Left forelimb (tissue), 1 donor: Measurements from ENCODE around the gene DHRS7.
A peak's percentile ranks its signal among the peaks of the same experiment; 100 is the strongest.

Experiments
- DNase-seq: peaks from one replicate; pipeline ENCODE4 v3.0.0-alpha.2; 2018; ENCODE audit warnings: low spot score

DHRS7 gene

GRCh38 chr14:60164712-60165546 is at the start of gene DHRS7:
TSS of gene DHRS7 (minus strand) at chr14:60165398. CDS start at chr14:60165309, 89 bp downstream.
- DNase-seq, result peak; percentile 87

DNA sequence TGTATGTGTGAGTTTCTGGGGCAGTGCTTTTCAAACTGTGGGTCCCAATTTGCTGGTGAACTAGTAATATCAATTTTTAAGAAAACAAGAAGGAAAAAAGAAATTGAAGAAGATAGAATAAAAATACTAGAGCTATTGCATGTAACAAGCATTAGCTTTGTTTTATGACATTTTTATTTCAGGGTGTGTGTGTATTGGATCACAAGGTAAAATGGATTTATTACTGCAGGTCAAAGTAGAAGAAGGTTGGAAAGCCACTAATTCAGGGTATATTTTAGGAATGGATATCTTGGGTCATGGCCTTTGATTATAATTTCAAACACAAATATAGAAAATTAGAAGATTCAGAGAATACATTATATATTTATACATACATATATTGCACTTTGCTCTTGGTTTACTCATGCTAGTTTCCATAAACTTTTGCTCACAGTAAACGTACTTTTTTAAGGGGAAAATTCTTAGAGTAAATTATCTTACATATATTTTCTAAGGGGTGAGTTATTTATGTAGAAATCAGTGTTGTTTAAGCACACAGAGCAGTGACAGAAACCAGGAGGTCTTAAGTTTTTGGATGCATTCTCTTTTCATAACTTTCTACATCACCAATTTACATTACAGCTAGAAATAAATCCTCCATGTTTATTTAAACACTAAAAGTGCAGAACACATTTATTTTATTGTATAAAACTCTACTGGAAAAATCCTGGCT is 49.4 kb upstream of the DHRS7 start:
- no peak for DNase-seq

GRCh38 chr14:60214003-60214402 is 48.8 kb upstream of the DHRS7 start:
- DNase-seq, result no peak

DNA sequence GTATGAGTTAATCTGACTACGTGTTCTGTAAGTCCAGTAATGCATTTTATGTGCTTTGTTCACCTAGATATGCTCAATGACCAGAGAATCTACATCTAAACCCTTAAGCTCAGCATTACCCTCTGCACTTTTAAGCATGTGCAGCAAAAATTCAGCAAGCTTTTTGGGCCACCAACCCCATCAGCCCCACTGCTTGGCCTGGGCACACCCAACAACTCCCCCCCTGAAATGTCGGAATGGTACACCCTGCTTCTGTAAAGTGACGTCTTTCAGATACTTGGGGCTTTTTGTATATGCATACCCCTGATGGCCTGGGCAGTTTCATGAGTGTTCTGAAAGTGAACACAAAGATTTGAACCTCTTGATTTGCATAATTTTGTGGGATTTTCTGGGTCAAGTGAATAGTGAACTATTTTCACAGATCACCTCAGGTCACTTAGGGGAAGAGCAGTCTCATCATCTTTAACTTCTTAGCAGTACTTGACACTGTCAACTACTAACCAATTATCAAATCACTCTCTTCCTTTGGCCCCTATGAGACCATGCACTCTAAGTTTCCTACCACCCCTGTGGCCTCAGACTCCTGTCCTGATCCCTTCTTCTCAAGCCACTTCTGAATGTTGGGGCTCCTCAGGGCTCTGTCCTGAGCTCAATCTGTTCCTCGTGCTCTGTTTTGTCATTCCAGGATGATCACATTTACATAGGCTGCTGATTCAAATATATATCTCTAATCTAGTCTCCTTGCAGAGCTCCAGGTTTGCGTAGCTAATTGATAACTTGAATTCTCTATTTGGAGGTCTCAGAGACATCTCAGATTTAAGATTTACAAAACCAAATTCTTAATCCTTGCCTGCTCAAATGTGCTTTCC is 47.5 kb upstream of the DHRS7 start:
- DNase-seq, result no peak

DNA sequence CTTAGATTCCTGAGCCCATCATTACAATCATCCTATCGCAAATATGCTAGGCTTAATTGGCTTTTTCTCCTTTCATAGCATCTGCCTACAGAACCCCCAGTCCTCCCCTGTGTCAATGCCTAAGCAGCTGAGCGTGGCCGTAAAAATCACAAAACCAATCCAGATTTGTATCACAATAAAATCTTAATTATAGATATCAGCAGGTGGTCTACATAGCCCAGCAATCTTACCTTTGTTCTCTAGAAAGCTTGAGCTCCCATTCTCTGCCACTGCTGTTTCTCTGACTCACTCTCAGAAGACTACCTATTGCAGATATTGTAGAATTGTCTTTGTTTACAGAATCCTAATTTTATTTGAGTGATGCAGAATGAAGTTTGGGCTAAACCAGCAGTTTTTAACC is 46.0 kb upstream of the DHRS7 start:
- DNase-seq, result no peak

- no peak for DNase-seq
Observed at GRCh38 chr14:60210703-60211102, 45.5 kb upstream of the DHRS7 start.

DNA sequence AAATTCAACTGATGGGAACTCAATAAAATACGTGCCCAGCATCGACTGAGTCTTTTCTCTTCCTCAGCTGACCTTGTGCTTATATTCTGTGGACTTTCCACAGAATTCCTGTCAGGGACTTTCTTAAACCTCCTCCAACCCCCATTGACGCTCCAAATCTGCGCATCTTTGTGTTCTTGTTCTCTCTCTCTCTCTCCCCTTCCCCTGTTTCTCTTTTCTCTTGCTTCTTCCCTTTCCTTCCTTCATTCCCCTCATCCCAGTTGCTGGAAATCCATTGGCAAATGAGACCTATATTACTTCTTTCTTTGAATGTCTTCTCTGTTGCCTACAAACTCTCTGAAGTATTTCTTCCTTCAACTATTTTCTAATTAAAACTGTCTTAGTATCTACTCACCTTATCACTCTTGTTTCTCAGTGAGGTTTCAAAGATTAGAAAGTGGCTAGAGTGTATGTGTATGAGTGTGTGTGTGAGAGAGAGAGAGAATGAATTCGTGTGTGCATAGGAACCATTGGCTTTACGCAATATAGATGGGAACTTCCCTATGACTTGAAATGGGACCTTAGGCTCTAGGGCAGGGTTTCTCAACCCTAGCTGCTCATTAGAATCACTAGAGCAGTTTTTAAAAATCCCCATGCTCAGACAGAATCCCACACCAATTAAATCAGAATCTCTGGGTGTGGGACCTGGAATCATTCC is 41.8 kb upstream of the DHRS7 start:
- DNase-seq, result no peak

- no peak for DNase-seq
Observed at GRCh38 chr14:60206249-60206670, 41.1 kb upstream of the DHRS7 start.

DNA sequence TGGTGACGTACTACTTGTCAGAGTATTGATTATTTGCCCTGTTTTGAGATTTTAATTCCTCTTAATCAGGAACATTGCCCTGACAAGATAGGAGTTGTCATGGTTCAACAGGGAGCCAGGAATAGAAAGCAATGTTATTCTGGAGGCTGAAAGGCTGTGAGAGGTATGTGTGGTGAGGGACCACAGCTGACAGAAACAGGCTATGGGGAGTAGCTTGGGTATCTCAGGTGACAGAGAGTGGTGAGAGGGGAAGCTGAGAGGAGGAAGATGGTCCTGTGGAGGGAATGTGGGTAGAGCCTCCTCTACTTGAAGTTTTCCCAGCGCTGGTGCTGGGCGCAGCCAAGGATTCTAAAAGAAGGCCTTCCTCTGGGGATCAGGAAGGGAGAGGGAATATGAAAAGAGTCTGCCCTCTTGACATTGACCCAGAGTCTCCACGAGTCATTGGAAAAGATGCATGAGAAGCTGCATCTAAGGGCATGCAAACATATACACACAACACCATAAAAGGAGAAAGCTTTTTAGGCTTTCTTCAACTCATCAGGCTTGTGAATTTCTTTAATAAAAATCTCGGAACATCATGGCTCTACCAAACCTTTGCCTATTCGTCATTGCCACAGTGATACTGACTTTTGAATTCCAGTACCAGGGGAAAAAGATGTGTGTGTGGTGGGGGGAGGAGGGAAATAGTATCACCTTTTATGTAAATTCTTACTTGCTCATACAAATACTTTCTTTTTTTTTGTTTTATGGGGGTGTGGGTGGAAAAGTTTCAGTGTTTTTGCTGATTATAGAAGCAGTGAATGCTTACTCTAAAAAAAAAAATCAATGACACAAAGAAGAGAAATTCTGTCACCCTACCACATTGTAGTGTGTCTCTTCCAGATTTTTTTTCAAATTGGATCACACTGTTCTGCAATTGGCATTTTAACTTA is 39.9 kb upstream of the DHRS7 start:
- DNase-seq, result no peak

GRCh38 chr14:60204104-60204842 is 39.1 kb upstream of the DHRS7 start:
- DNase-seq, result no peak

- no peak for DNase-seq
Observed at GRCh38 chr14:60199321-60199720, 34.1 kb upstream of the DHRS7 start.

GRCh38 chr14:60197629-60198303 is 32.6 kb upstream of the DHRS7 start:
- DNase-seq, result no peak

DNA sequence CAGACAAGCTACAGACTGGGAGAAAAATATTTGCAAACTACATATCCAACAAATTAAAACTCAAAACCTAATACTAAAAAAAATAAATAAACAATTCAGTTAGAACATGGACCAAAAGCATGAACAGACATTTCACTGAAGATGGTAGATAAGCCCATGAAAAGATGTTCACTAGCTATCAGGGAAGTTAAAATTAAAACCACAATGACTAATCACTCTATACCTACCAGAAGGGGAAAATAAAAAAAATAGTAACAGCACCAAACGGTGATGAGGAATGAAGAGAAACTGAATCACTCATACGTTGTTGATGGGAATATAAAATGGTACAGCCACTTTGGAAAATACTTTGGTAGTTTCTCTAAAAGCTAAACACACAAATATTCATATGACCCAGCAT is 31.1 kb upstream of the DHRS7 start:
- DNase-seq, result no peak

DNA sequence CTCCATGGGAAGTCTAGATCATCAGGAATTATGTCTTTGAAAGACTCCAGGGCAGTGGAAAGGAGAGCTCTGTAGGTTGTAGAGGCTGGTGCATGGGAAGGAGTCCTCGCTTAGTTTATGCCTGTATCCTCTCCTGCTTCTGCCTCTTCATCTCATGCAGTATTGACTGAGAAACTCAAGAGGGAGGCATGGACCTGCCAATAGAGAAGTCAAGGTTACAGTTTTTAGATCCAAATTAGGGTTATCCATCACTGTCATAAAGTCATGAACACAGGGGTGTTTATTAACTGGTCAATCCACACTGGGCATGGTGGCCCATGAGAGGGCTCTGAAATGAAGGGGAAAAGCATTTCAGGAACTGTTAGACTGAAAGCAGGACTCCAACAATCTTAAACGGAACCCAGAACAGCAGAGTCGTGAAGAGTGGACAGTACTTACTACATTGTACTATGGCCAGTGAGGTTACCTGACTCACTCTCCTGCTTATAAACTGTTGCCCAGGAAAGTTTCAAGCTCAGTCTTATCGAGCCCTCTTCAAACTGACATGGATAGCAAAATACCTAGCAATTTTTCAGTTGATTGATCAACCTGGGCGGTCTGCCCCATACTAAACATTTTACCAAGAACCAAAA is 30.1 kb upstream of the DHRS7 start:
- DNase-seq, result no peak

- no peak for DNase-seq
Observed at GRCh38 chr14:60189923-60190840, 25.0 kb upstream of the DHRS7 start.

GRCh38 chr14:60188696-60189095 is 23.5 kb upstream of the DHRS7 start:
- DNase-seq, result no peak

GRCh38 chr14:60188115-60188514 is 22.9 kb upstream of the DHRS7 start:
- DNase-seq, result no peak
